ENCODE results near the gene CNPY4.

CNPY4 gene

GRCh38 chr7:100107125-100107737, 12.2 kb upstream of the CNPY4 start:
- TF ChIP-seq CTCF (IDR thresholded peaks at IDR 0.05; ENCODE audit: insufficient read depth, low read depth, low read length, missing control alignments): no peak
- no peak for DNase-seq (ENCODE audit: low read depth)
- no peak overlapping the region for H3K4me3 ChIP-seq (ENCODE audit: low read length)

GRCh38 chr7:100107890-100108289, 11.5 kb upstream of the CNPY4 start:
- no peak for TF ChIP-seq CTCF (IDR thresholded peaks at IDR 0.05; ENCODE audit: insufficient read depth, low read depth, low read length, missing control alignments)
- no peak overlapping the region for H3K4me3 ChIP-seq (ENCODE audit: low read length)

GRCh38 chr7:100109521-100110163, 9.8 kb upstream of the CNPY4 start:
- no peak for TF ChIP-seq CTCF (IDR thresholded peaks at IDR 0.05; ENCODE audit: insufficient read depth, low read depth, low read length, missing control alignments)
- DNase-seq (ENCODE audit: low read depth): no peak
- H3K4me3 ChIP-seq (ENCODE audit: low read length): no peak overlapping the region

More at GRCh38 chr7:100107890-100108289, 11.5 kb upstream of the CNPY4 start:
- DNase-seq (ENCODE audit: low read depth): no peak

GRCh38 chr7:100111156-100111555, 8.3 kb upstream of the CNPY4 start:
- TF ChIP-seq CTCF (IDR thresholded peaks at IDR 0.05; ENCODE audit: insufficient read depth, low read depth, low read length, missing control alignments): no peak
- DNase-seq (ENCODE audit: low read depth): no peak
- no peak overlapping the region for H3K4me3 ChIP-seq (ENCODE audit: low read length)

- H3K4me3 ChIP-seq (ENCODE audit: low read length): no peak overlapping the region
- no peak for TF ChIP-seq CTCF (IDR thresholded peaks at IDR 0.05; ENCODE audit: insufficient read depth, low read depth, low read length, missing control alignments)
- DNase-seq (ENCODE audit: low read depth): no peak
These were observed 7.5 kb upstream of the CNPY4 start for GRCh38 chr7:100111914-100112313.

- no peak for DNase-seq (ENCODE audit: low read depth)
- H3K4me3 ChIP-seq (ENCODE audit: low read length): no peak overlapping the region
- TF ChIP-seq CTCF (IDR thresholded peaks at IDR 0.05; ENCODE audit: insufficient read depth, low read depth, low read length, missing control alignments): no peak
These were observed 4.4 kb upstream of the CNPY4 start for GRCh38 chr7:100115026-100115425.
